Suprapubic skin (tissue), 4 donors: ENCODE data around the gene RASAL3. TPM values are rescaled to one million over a fixed set of nuclear protein-coding genes. Genes with fewer than 3 reads are reported as not detected.
A peak's percentile ranks its signal among the peaks of the same experiment; 100 is the strongest.
"Not testable (repeated sequence)": the region's sequence is repeated elsewhere in the genome, so short reads cannot be mapped to it uniquely, and the experiment has no call there.

Experiments used
- DNase-seq, 2 donors: peaks; one replicate each; pipeline ENCODE4 v3.0.0-alpha.2; 2019; ENCODE audit warnings: low spot score in 2 of 2
- H3K27ac ChIP-seq: fragments of 200-600 bp; sonication (generic); one replicate; pipeline ENCODE4 v1.5.1; 2019
- H3K27me3 ChIP-seq: fragments of 200-600 bp; sonication (generic); one replicate; pipeline ENCODE4 v1.5.1; 2019
- H3K36me3 ChIP-seq: fragments of 200-600 bp; sonication (generic); one replicate; pipeline ENCODE4 v1.5.1; 2019
- H3K4me1 ChIP-seq: fragments of 200-600 bp; sonication (generic); one replicate; pipeline ENCODE4 v1.5.1; 2019
- H3K4me3 ChIP-seq: fragments of 200-600 bp; sonication (generic); one replicate; pipeline ENCODE4 v1.5.1; 2019; ENCODE audit warnings: mild to moderate bottlenecking
- H3K9me3 ChIP-seq: fragments of 200-600 bp; sonication (generic); one replicate; pipeline ENCODE4 v1.5.1; 2019
- EP300 ChIP-seq: sonication (generic); formaldehyde crosslinking; IDR thresholded peaks from one replicate; pipeline ENCODE4 v1.6.1; 2017; ENCODE audit warnings: antibody characterized with exemption
- POLR2A ChIP-seq, 2 donors: fragments of 450-650 bp; IDR thresholded peaks; one replicate each; pipeline ENCODE4 v1.6.1; 2017; ENCODE audit warnings: antibody characterized with exemption in 2 of 2, mild to moderate bottlenecking in 2 of 2, moderate library complexity in 2 of 2
- POLR2AphosphoS5 ChIP-seq, 3 donors: sonication (generic); formaldehyde crosslinking; IDR thresholded peaks; one replicate each; pipeline ENCODE4 v1.6.1; 2017; ENCODE audit warnings: antibody characterized with exemption in 3 of 3
- WGBS: methylation state at CpG from one replicate; pipeline ENCODE4 v1.1.5; 2018; 5-methylcytosine and 5-hydroxymethylcytosine counted together
- total RNA-seq, 4 donors: library from RNA; depleted of rRNA; stranded (reverse); fragments of >200 nt; gene quantifications; one replicate each; pipeline ENCODE4 v1.1.0, GENCODE V29; 2016
- TF ChIP-seq, protein P1 (sequence below), 2 donors: fragments of 200-600 bp in 1 of 2; fragments of 450-650 bp in 1 of 2; sonication (generic) in 1 of 2; IDR thresholded peaks; one replicate each; pipeline ENCODE4 v1.5.1; 2016 to 2019; ENCODE audit warnings: antibody characterized with exemption in 2 of 2, mild to moderate bottlenecking in 1 of 2, moderate library complexity in 1 of 2

The RASAL3 gene
- total RNA-seq, 4 donors from 2014 or later: 0.70 to 2.4 (median 1.0) TPM

DNA sequence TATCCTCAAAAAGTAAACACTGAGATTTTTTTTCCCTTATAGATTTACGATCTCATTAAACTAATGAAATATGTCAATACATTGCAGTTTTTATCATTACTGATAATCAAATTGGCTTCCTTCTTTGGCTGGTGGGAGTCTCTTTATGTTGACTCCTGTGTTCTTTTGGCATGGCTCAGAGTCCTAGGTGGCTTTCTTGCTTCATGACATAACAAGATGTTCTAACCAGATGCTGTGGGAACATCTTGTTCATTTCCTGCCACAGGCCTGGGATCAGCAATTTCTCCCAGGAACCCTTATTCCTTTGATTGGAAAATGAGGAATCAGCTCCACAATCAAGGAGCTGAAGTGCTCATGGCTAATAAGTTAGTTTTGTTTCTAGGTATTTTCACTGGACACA is 30.8 kb upstream of the RASAL3 start:
- Histone ChIP-seq H3K9me3 (no peaks in the 10 kb centered on the region), H3K4me1 (no peaks in the 10 kb centered on the region), H3K36me3 (no peaks in the 10 kb centered on the region), H3K4me3 (no peak overlapping the region), H3K27me3 (peaks cover 4% of the 10 kb centered on the region), H3K27ac (no peak overlapping the region)
- no peak for DNase-seq
- 77% methylated on average over 1 of the region's 1 CpG for WGBS
- TF ChIP-seq POLR2AphosphoS5 (IDR thresholded peaks at IDR 0.05) (no peak), POLR2A (IDR thresholded peaks at IDR 0.05) (no peak), EP300 (no peak)
- TF ChIP-seq, protein P1, sequence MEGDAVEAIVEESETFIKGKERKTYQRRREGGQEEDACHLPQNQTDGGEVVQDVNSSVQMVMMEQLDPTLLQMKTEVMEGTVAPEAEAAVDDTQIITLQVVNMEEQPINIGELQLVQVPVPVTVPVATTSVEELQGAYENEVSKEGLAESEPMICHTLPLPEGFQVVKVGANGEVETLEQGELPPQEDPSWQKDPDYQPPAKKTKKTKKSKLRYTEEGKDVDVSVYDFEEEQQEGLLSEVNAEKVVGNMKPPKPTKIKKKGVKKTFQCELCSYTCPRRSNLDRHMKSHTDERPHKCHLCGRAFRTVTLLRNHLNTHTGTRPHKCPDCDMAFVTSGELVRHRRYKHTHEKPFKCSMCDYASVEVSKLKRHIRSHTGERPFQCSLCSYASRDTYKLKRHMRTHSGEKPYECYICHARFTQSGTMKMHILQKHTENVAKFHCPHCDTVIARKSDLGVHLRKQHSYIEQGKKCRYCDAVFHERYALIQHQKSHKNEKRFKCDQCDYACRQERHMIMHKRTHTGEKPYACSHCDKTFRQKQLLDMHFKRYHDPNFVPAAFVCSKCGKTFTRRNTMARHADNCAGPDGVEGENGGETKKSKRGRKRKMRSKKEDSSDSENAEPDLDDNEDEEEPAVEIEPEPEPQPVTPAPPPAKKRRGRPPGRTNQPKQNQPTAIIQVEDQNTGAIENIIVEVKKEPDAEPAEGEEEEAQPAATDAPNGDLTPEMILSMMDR (IDR thresholded peaks at IDR 0.05): no peak

DNA sequence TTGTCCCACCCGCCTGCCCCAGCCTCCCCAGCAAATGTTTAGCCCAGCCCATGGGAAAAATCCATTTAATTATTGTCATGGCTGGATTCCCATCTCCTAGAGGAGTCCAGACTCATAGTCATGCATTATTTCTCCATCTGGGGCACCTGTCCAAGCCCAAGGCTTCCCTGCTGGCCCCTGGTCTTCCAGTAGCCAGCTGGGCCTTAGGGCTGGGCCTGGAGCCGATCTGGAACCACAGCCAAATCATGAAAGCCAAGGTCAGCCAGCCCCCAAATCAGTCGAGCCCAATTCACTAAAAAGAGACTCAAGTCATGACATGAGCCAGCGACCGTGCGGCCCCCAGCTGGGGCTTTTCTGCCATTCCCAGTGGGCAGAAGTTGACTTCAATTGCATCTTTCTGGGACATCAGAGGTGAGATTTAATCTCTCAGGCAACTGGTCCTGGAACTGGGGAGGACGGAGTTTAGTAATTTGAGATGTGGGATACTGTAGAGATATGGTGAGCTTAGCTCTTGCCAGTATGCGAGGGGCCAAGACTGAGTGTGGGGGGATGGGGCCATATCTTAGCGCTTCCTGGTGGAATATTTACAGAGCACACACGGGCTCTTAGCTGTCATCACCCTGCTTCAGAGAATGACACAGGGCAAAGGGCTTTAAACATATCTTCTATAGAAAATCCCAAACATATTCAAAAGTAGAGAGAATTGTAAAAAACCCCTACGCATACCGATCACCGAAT is 24.3 kb upstream of the RASAL3 start:
- no peaks in the 10 kb centered on the region for H3K9me3 ChIP-seq
- H3K36me3 ChIP-seq: no peaks in the 10 kb centered on the region
- no peak for DNase-seq
- H3K4me3 ChIP-seq: no peak overlapping the region
- no peaks in the 10 kb centered on the region for H3K4me1 ChIP-seq
- WGBS: 69% methylated on average over 13 of the region's 13 CpGs
- no peaks in the 10 kb centered on the region for H3K27me3 ChIP-seq
- TF ChIP-seq POLR2AphosphoS5 (IDR thresholded peaks at IDR 0.05) (no peak), POLR2A (IDR thresholded peaks at IDR 0.05) (no peak), EP300 (no peak)
- TF ChIP-seq, protein P1 (IDR thresholded peaks at IDR 0.05): no peak
- no peak overlapping the region for H3K27ac ChIP-seq

DNA sequence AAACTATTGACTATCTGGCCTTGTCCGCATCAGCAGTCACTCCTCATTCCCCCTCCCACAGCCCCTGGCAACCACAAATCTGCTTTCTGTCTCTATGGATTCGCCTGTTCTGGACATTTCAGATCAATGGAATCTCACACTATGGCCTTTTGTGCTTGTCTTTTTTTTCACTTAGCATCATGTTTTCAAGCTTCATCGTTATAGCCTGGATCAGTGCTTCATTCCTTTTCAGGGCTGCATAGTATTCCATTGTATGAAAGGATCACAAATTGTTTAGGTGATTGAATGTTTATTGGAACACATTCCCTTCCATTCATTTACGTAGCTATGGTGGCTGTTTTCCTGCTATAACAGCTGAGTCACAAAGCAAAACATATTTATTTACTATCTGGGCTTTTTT is 22.7 kb upstream of the RASAL3 start:
- Histone ChIP-seq H3K36me3 (no peaks in the 10 kb centered on the region), H3K27ac (no peak overlapping the region), H3K27me3 (no peaks in the 10 kb centered on the region), H3K9me3 (no peaks in the 10 kb centered on the region), H3K4me1 (no peaks in the 10 kb centered on the region), H3K4me3 (no peak overlapping the region)
- TF ChIP-seq POLR2A (IDR thresholded peaks at IDR 0.05) (no peak), POLR2AphosphoS5 (IDR thresholded peaks at IDR 0.05) (no peak), EP300 (no peak)
- TF ChIP-seq, protein P1 (IDR thresholded peaks at IDR 0.05): no peak
- no peak for DNase-seq
- WGBS: 87% methylated on average over 4 of the region's 4 CpGs

DNA sequence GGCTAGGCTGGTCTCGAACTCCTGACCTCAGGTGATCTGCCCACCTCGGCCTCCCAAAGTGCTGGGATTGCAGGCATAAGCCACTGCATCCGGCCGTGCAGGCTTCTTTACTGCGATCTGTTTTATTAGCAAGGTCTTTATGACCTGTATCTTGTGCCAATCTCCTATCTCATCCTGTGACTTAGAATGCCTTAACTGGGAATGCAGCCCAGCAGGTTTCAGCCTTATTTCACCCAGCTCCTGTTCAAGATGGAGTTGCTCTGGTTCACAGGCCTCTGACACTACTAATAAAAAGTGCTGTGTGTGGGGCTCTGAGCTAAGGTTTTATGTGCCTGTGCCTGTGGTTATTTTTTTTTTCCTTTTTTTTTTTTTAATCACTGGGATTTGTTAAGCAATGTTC is 21.4 kb upstream of the RASAL3 start:
- not testable (repeated sequence) for H3K4me1 ChIP-seq, H3K27me3 ChIP-seq, H3K9me3 ChIP-seq, H3K4me3 ChIP-seq, DNase-seq, H3K36me3 ChIP-seq, H3K27ac ChIP-seq
- 59% methylated on average over 5 of the region's 5 CpGs for WGBS

DNA sequence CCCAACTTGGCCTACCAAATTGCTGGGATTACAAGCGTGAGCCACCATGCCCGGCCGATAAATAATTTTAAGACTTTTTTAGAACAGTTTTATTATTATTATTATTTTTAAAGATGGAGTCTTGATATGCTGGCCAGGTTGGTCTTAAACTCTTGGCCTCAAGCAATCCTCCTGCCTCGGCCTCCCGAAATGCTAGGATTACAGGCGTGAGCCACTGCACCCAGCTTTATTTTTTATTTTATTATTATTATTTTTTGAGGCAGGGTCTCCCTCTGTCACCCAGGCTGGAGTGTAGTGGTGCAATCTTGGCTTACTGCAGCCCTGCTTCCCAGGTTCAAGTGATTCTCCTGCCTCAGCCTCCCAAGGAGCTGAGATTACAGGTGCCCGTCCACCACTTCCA is 16.7 kb upstream of the RASAL3 start:
- H3K9me3 ChIP-seq, H3K4me3 ChIP-seq, H3K27me3 ChIP-seq, H3K4me1 ChIP-seq, H3K27ac ChIP-seq, H3K36me3 ChIP-seq, DNase-seq: not testable (repeated sequence)
- WGBS: 88% methylated on average over 7 of the region's 7 CpGs

DNA sequence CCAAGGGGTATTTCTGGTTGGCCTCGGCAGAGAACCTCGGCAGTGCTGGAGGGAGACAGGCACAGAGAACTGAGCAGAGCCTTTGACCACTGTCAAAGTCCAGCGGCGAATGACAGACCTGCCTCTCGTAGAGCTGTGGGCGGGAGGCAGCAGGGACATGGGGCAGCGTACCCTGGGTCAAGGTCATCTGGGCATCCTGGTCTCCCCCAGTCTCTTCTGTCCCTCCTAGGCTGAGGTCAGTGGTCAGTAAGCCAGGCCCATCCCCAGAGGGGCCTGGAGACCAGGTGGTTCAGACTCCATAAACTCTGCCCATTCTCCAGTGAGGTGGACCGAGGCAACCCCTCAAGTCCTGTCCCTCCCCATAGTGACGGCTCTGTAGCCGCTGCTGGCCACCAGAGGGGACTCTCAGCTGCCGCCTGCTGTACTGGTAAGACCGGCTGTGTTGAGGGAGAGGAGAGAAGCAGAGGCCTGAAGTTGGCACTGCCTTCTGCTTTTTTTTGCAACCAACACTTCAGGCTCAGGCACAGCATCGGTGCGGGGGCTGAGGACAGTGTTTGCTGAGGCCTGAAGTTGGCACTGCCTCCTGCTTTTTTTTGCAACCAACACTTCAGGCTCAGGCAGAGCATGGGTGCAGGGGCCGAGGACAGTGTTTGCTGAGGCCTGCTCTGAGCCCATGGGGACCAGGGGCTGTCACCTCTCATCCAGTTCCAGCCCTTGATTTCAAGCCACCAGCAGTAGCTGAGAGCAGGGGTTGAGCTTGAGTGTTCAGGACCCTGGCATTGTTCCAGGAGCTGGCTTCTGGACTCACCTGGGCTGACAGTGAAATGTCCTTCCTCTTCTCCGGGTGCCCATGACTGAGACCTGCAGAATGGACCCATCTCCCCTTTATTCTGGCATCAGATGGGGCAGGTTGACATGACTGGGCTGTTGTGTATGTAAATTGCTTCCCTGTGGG is 15.3 kb upstream of the RASAL3 start, which contains the start of gene PGLYRP2:
Gene PGLYRP2, minus strand, starts transcription at position 111 of the 955 bp plus-strand sequence. CDS start 130 bp downstream, outside the sequence.
- no peak for DNase-seq
- peaks cover 4% of the 10 kb centered on the region for H3K9me3 ChIP-seq
- H3K36me3 ChIP-seq: no peaks in the 10 kb centered on the region
- no peaks in the 10 kb centered on the region for H3K27me3 ChIP-seq
- 36% methylated on average over 11 of the region's 16 CpGs for WGBS
- no peaks in the 10 kb centered on the region for H3K4me1 ChIP-seq
- TF ChIP-seq, protein P1 (IDR thresholded peaks at IDR 0.05): peak in 1 of 2 donors; percentile 45
- no peak for TF ChIP-seq POLR2AphosphoS5 (IDR thresholded peaks at IDR 0.05)
- TF ChIP-seq EP300: no peak
- no peak within 1 kb of the TSS for H3K27ac ChIP-seq
- no peak within 1 kb of the TSS for H3K4me3 ChIP-seq
